Transverse colon (tissue), 4 donors: ENCODE results near the gene AIMP1.

ENCODE experiments used
- EP300 ChIP-seq: sonication (generic); formaldehyde crosslinking; IDR thresholded peaks from one replicate; pipeline ENCODE4 v1.6.1; 2017; ENCODE audit warnings: antibody characterized with exemption, low read depth
- POLR2AphosphoS5 ChIP-seq, 3 donors: sonication (generic); formaldehyde crosslinking; IDR thresholded peaks; one replicate each; pipeline ENCODE4 v1.6.1; 2016; ENCODE audit warnings: antibody characterized with exemption in 3 of 3
- TF ChIP-seq, protein P1 (sequence below), 5 experiments: fragments of 200-600 bp in 3 of 5; fragments of 450-650 bp in 2 of 5; sonication (generic) in 3 of 5; IDR thresholded peaks; 1 replicate in 2 of 5; 2 replicates in 3 of 5; pipeline ENCODE4 v1.5.1; 2016 to 2017; ENCODE audit warnings: antibody characterized with exemption in 5 of 5, inconsistent platforms in 3 of 5, mild to moderate bottlenecking in 2 of 5, moderate library complexity in 1 of 5

DNA sequence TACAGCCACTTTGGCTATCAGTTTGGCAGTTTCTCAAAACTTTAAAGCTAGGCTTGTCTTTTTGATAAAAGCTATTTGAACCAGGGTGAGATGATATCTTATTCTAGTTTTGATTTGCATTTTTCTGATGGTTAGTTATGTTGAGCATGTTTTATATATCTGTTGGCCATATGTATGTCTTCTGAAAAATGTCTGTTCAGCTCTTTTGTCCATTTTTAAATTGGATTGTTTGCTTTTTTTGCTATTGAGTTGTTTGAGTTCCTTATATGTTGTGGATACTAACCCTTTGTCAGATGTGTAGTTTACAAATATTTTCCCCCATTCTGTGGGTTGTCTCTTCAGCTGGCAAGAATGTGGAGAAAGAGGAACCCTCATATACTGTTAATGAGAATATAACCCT lies 63.8 kb downstream of the AIMP1 start:
- TF ChIP-seq, protein P1, sequence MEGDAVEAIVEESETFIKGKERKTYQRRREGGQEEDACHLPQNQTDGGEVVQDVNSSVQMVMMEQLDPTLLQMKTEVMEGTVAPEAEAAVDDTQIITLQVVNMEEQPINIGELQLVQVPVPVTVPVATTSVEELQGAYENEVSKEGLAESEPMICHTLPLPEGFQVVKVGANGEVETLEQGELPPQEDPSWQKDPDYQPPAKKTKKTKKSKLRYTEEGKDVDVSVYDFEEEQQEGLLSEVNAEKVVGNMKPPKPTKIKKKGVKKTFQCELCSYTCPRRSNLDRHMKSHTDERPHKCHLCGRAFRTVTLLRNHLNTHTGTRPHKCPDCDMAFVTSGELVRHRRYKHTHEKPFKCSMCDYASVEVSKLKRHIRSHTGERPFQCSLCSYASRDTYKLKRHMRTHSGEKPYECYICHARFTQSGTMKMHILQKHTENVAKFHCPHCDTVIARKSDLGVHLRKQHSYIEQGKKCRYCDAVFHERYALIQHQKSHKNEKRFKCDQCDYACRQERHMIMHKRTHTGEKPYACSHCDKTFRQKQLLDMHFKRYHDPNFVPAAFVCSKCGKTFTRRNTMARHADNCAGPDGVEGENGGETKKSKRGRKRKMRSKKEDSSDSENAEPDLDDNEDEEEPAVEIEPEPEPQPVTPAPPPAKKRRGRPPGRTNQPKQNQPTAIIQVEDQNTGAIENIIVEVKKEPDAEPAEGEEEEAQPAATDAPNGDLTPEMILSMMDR (IDR thresholded peaks at IDR 0.05): no peak
- no peak for TF ChIP-seq POLR2AphosphoS5 (IDR thresholded peaks at IDR 0.05)
- TF ChIP-seq EP300: no peak
